Measurements from ENCODE around the gene ATG9B. TPM values are rescaled to one million over a fixed set of nuclear protein-coding genes. Genes with fewer than 3 reads are reported as not detected.

The ATG9B gene
- total RNA-seq, 1 experiment from 2014 or later: 2.1 TPM

DNA sequence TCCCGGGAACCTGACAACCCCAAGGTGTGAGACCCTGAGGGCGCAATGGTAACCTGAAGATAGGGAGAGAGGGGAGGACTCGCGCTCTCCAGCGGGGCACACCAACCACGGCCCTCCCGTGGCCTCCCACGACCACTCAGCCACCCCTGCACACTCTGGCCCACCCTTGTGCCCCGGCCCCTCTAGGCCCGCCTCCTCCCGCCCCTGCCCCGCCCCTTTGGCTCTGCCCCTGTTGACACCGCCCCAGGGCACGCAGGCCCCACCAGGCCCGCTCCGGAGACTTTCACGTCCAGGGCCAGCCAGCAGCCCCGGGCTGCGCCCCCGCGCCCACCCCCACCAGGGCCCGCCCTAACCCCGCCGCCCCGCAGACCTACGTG is 10.9 kb downstream of the ATG9B start:
- H3K36me3 ChIP-seq (ENCODE audit: control insufficient read depth in 1 of 2, insufficient read depth in 2 of 2, low read length in 2 of 2): no peaks in the 10 kb centered on the region
- no peaks in the 10 kb centered on the region for H4K20me1 ChIP-seq (ENCODE audit: insufficient read depth)
- no TSS peak for BruUV-seq (replicated peaks)
- POLR2A ChIA-PET: no interaction called here
- RAD21 ChIA-PET (ENCODE audit: low non-redundant PET in 1 of 2, low total read pairs in 2 of 2, uncharacterized antibody in 2 of 2, unreplicated experiment in 2 of 2): no interaction called here
- H3K4me2 ChIP-seq (ENCODE audit: low read length): no peak overlapping the region; the same call in 1 of the 2 replicates
- CTCF ChIA-PET: interaction anchor here (1.0 to 1.9 kb wide), 3 partner anchors 15 to 97 kb away, joined by 3 to 7 read pairs (median 7); partner anchors contain the start of gene ABCB8
- H3K4me1 ChIP-seq (ENCODE audit: control insufficient read depth in 1 of 2, insufficient read depth in 2 of 2, low read length in 2 of 2): peaks cover 11 to 60% of the 10 kb centered on the region in 2 experiments; a peak in 3 of 4 replicates
- intact Hi-C loops (cut with micrococcal nuclease): loop anchor here (10.0 kb wide), 1 partner anchor 239 kb away; no protein-coding TSS in a partner anchor
- no peak overlapping the region for H3K27ac ChIP-seq (ENCODE audit: low read depth, low read length)
- H3K27me3 ChIP-seq (ENCODE audit: insufficient read depth, low read length): no peaks in the 10 kb centered on the region
- H3K4me3 ChIP-seq (replicated peaks in 1 of 2; ENCODE audit: low read depth in 1 of 2, low read length in 2 of 2): no peak overlapping the region
- peaks cover 4% of the 10 kb centered on the region; the same call in 1 of the 2 replicates for H3K79me2 ChIP-seq (ENCODE audit: insufficient read depth, low read length)
- no peak overlapping the region for H2AFZ ChIP-seq (ENCODE audit: low read depth, low read length, poor library complexity, severe bottlenecking)
- DNase-seq (ENCODE audit: low read depth, low spot score) (no peak), ATAC-seq (no peak)
- no peaks in the 10 kb centered on the region for H3K9me2 ChIP-seq (ENCODE audit: insufficient read depth)
- no peaks in the 10 kb centered on the region for H3K9me3 ChIP-seq (ENCODE audit: control insufficient read depth in 1 of 2, insufficient read depth in 1 of 2, low read depth in 1 of 2, low read length in 2 of 2)
- H3K9ac ChIP-seq (ENCODE audit: low read length): no peak overlapping the region
- TF ChIP-seq SRF (IDR thresholded peaks at IDR 0.05; ENCODE audit: low read depth) (no peak), ELF1 (IDR thresholded peaks at IDR 0.05; ENCODE audit: borderline replicate concordance, low read depth) (no peak), ZNF274 (IDR thresholded peaks at IDR 0.05; ENCODE audit: low read depth, low read length) (no peak), EZH2 (IDR thresholded peaks at IDR 0.05) (no peak), EGR1 (IDR thresholded peaks at IDR 0.05; ENCODE audit: low read depth) (no peak), SP1 (IDR thresholded peaks at IDR 0.05; ENCODE audit: low read depth) (no peak), ZFX (IDR thresholded peaks at IDR 0.05) (no peak), POLR2A (IDR thresholded peaks at IDR 0.05; ENCODE audit: borderline replicate concordance, extremely low read depth, insufficient read depth, insufficient read length) (no peak), EZH2phosphoT487 (IDR thresholded peaks at IDR 0.05; ENCODE audit: borderline replicate concordance) (no peak), CBX3 (IDR thresholded peaks at IDR 0.05; ENCODE audit: low read depth) (no peak), POLR2AphosphoS5 (IDR thresholded peaks at IDR 0.05; ENCODE audit: low read depth, low read length) (no peak), RAD21 (IDR thresholded peaks at IDR 0.05; ENCODE audit: low read depth) (no peak), JUND (IDR thresholded peaks at IDR 0.05) (no peak), YY1 (IDR thresholded peaks at IDR 0.05; ENCODE audit: extremely low read depth, insufficient replicate concordance, low read depth, low read length) (no peak), SIN3A (IDR thresholded peaks at IDR 0.05; ENCODE audit: low read depth) (no peak)
- TF ChIP-seq, protein P1, sequence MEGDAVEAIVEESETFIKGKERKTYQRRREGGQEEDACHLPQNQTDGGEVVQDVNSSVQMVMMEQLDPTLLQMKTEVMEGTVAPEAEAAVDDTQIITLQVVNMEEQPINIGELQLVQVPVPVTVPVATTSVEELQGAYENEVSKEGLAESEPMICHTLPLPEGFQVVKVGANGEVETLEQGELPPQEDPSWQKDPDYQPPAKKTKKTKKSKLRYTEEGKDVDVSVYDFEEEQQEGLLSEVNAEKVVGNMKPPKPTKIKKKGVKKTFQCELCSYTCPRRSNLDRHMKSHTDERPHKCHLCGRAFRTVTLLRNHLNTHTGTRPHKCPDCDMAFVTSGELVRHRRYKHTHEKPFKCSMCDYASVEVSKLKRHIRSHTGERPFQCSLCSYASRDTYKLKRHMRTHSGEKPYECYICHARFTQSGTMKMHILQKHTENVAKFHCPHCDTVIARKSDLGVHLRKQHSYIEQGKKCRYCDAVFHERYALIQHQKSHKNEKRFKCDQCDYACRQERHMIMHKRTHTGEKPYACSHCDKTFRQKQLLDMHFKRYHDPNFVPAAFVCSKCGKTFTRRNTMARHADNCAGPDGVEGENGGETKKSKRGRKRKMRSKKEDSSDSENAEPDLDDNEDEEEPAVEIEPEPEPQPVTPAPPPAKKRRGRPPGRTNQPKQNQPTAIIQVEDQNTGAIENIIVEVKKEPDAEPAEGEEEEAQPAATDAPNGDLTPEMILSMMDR (IDR thresholded peaks at IDR 0.05 in 2 of 3, conservative IDR thresholded peaks at IDR 0.05 in 1 of 3; ENCODE audit: borderline replicate concordance in 1 of 3, insufficient read depth in 1 of 3, low read depth in 2 of 3, low read length in 2 of 3): no peak
- TF ChIP-seq, protein P2, sequence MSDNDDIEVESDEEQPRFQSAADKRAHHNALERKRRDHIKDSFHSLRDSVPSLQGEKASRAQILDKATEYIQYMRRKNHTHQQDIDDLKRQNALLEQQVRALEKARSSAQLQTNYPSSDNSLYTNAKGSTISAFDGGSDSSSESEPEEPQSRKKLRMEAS (IDR thresholded peaks at IDR 0.05): no peak
- TF ChIP-seq, protein P3, sequence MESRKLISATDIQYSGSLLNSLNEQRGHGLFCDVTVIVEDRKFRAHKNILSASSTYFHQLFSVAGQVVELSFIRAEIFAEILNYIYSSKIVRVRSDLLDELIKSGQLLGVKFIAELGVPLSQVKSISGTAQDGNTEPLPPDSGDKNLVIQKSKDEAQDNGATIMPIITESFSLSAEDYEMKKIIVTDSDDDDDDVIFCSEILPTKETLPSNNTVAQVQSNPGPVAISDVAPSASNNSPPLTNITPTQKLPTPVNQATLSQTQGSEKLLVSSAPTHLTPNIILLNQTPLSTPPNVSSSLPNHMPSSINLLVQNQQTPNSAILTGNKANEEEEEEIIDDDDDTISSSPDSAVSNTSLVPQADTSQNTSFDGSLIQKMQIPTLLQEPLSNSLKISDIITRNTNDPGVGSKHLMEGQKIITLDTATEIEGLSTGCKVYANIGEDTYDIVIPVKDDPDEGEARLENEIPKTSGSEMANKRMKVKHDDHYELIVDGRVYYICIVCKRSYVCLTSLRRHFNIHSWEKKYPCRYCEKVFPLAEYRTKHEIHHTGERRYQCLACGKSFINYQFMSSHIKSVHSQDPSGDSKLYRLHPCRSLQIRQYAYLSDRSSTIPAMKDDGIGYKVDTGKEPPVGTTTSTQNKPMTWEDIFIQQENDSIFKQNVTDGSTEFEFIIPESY (IDR thresholded peaks at IDR 0.05; ENCODE audit: extremely low read depth, insufficient replicate concordance, low read length): no peak
- TF ChIP-seq, protein P4, sequence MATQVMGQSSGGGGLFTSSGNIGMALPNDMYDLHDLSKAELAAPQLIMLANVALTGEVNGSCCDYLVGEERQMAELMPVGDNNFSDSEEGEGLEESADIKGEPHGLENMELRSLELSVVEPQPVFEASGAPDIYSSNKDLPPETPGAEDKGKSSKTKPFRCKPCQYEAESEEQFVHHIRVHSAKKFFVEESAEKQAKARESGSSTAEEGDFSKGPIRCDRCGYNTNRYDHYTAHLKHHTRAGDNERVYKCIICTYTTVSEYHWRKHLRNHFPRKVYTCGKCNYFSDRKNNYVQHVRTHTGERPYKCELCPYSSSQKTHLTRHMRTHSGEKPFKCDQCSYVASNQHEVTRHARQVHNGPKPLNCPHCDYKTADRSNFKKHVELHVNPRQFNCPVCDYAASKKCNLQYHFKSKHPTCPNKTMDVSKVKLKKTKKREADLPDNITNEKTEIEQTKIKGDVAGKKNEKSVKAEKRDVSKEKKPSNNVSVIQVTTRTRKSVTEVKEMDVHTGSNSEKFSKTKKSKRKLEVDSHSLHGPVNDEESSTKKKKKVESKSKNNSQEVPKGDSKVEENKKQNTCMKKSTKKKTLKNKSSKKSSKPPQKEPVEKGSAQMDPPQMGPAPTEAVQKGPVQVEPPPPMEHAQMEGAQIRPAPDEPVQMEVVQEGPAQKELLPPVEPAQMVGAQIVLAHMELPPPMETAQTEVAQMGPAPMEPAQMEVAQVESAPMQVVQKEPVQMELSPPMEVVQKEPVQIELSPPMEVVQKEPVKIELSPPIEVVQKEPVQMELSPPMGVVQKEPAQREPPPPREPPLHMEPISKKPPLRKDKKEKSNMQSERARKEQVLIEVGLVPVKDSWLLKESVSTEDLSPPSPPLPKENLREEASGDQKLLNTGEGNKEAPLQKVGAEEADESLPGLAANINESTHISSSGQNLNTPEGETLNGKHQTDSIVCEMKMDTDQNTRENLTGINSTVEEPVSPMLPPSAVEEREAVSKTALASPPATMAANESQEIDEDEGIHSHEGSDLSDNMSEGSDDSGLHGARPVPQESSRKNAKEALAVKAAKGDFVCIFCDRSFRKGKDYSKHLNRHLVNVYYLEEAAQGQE (IDR thresholded peaks at IDR 0.05; ENCODE audit: low read depth): no peak
- TF ChIP-seq, protein P5, sequence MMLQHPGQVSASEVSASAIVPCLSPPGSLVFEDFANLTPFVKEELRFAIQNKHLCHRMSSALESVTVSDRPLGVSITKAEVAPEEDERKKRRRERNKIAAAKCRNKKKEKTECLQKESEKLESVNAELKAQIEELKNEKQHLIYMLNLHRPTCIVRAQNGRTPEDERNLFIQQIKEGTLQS (IDR thresholded peaks at IDR 0.05): no peak
